Measurements from ENCODE around the gene RANBP1.

The RANBP1 gene

GRCh38 chr22:20089977-20090729 is 25.8 kb upstream of the RANBP1 start:
- TF ChIP-seq CTCF (IDR thresholded peaks at IDR 0.05; ENCODE audit: low read depth, low read length): no peak
- no peak for DNase-seq (ENCODE audit: extremely low read depth, low read depth)

GRCh38 chr22:20090730-20091240 is 25.1 kb upstream of the RANBP1 start:
- TF ChIP-seq CTCF (IDR thresholded peaks at IDR 0.05; ENCODE audit: low read depth, low read length): no peak

GRCh38 chr22:20091690-20092476 is 24.0 kb upstream of the RANBP1 start:
- no peak for TF ChIP-seq CTCF (IDR thresholded peaks at IDR 0.05; ENCODE audit: low read depth, low read length)
- DNase-seq (ENCODE audit: extremely low read depth, low read depth): no peak

More at GRCh38 chr22:20090730-20091240, 25.1 kb upstream of the RANBP1 start:
- DNase-seq (ENCODE audit: extremely low read depth, low read depth): no peak

- no peak for TF ChIP-seq CTCF (IDR thresholded peaks at IDR 0.05; ENCODE audit: low read depth, low read length)
- DNase-seq (ENCODE audit: extremely low read depth, low read depth): no peak
These were observed 23.4 kb upstream of the RANBP1 start for GRCh38 chr22:20092477-20092854.

DNA sequence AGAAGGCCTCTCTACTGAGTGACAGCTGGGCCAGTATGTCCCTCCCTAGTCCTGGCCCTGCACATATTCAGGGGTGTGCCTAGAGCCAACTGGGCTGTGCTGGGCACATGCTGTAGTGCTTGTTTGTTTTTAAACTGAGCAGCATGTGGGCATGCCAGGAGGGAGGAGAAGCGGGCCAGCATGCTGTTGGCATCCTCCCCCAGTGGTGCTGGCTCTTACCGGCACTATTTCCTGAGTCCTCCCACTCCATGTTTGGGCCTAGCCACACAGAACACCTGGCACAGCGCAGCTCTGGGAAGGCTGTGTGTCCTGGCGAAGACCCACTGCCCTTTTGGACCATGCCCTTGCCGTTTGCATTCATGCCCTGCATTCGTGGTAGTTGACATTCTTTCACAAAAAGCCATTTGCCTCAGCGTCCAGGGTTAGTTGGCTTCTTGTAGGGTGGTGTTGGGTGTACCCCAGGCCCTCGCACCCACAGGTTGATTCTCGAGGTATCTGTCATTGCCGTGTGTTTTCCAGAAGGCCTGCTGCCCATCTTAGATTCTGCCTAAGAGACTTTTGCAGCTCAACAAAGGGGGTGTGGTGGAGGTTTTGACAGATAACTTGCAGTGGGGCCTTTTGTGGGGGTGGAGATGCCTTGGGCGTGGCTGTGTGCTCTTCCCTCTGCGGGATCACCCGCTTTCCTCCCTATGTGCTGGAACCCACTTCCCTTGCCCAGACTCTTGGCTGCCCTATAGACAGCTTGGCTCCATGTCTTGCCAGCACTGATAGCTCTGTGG is 22.3 kb upstream of the RANBP1 start:
- no peak for TF ChIP-seq CTCF (IDR thresholded peaks at IDR 0.05; ENCODE audit: low read depth, low read length)
- no peak for DNase-seq (ENCODE audit: extremely low read depth, low read depth)

GRCh38 chr22:20094197-20094807 is 21.6 kb upstream of the RANBP1 start:
- no peak for TF ChIP-seq CTCF (IDR thresholded peaks at IDR 0.05; ENCODE audit: low read depth, low read length)
- no peak for DNase-seq (ENCODE audit: extremely low read depth, low read depth)
